Endodermal cell (in vitro differentiated cells): ENCODE data around the gene DROSHA. TPM values are rescaled to one million over a fixed set of nuclear protein-coding genes. Genes with fewer than 3 reads are reported as not detected.

Experiments used
- DNase-seq: peaks from one replicate; pipeline ENCODE4 v3.0.0-alpha.2; 2017
- H3K27ac ChIP-seq: 2 replicates; pipeline ENCODE4 v1.5.1; 2013; ENCODE audit warnings: mild to moderate bottlenecking, low read depth, low read length, moderate library complexity
- H3K27me3 ChIP-seq: 2 replicates; pipeline ENCODE4 v1.6.1; 2013; ENCODE audit warnings: mild to moderate bottlenecking, low read length, moderate library complexity; ENCODE audit not compliant: insufficient read depth, control insufficient read depth, poor library complexity, severe bottlenecking
- H3K36me3 ChIP-seq: 2 replicates; pipeline ENCODE4 v1.7.0; 2013; ENCODE audit warnings: mild to moderate bottlenecking, low read length, moderate library complexity; ENCODE audit not compliant: control insufficient read depth, insufficient read depth
- H3K4me1 ChIP-seq: one replicate; pipeline ENCODE4 v1.7.0; 2013; ENCODE audit warnings: low read length; ENCODE audit not compliant: control insufficient read depth, insufficient read depth
- H3K4me3 ChIP-seq: 2 replicates; pipeline ENCODE4 v1.5.1; 2013; ENCODE audit warnings: mild to moderate bottlenecking, low read length, moderate library complexity
- H3K9ac ChIP-seq: 2 replicates; pipeline ENCODE4 v1.6.1; 2013; ENCODE audit warnings: mild to moderate bottlenecking, low read length, moderate library complexity; ENCODE audit not compliant: poor library complexity, severe bottlenecking; ENCODE audit errors: extremely low read depth
- H3K9me3 ChIP-seq: 2 replicates; pipeline ENCODE4 v1.6.1; 2013; ENCODE audit warnings: mild to moderate bottlenecking, low read length, moderate library complexity; ENCODE audit not compliant: control insufficient read depth
- H3K27ac Mint-ChIP-seq: 2 replicates; pipeline ENCODE4 v1.8.0; 2020; ENCODE audit warnings: mixed read lengths
- H3K27me3 Mint-ChIP-seq: 2 replicates; pipeline ENCODE4 v1.8.0; 2021; ENCODE audit warnings: mild to moderate bottlenecking, mixed read lengths; ENCODE audit not compliant: insufficient read depth
- H3K36me3 Mint-ChIP-seq: 2 replicates; pipeline ENCODE4 v1.8.0; 2020; ENCODE audit warnings: low read depth, mixed read lengths
- H3K4me1 Mint-ChIP-seq: 2 replicates; pipeline ENCODE4 v1.8.0; 2020; ENCODE audit warnings: mixed read lengths
- H3K4me3 Mint-ChIP-seq: 2 replicates; pipeline ENCODE4 v1.8.0; 2020; ENCODE audit warnings: mild to moderate bottlenecking, moderate library complexity, mixed read lengths
- H3K9me3 Mint-ChIP-seq: 2 replicates; pipeline ENCODE4 v1.8.0; 2020; ENCODE audit warnings: mild to moderate bottlenecking, mixed read lengths
- CTCF ChIP-seq: fragments of 200-600 bp; sonication (generic); conservative IDR thresholded peaks from 2 replicates; pipeline ENCODE4 v1.5.0; 2021; ENCODE audit warnings: antibody characterized with exemption, mild to moderate bottlenecking
- WGBS, 2 experiments: methylation state at CpG; one replicate each; pipeline versions ENCODE4 v1.1.5 to v1.1.7; 2013; ENCODE audit warnings: missing lambda C conversion rate in 2 of 2, mixed read lengths in 1 of 2; ENCODE audit not compliant: insufficient coverage in 1 of 2, insufficient read length in 1 of 2; 5-methylcytosine and 5-hydroxymethylcytosine counted together
- total RNA-seq, 2 donors: library from RNA; stranded (reverse); fragmentation: NEBNext Ultra II Directional in 1 of 2; extraction: Animal tissue kit (Norgen Biotek cat#: 25700) in 1 of 2; gene quantifications; 2 replicates in 1 of 2; 3 replicates in 1 of 2; pipeline ENCODE4 v1.2.1, GENCODE V29; 2021

The DROSHA gene
- total RNA-seq, 2 donors from 2014 or later = 116 to 132 TPM

DNA sequence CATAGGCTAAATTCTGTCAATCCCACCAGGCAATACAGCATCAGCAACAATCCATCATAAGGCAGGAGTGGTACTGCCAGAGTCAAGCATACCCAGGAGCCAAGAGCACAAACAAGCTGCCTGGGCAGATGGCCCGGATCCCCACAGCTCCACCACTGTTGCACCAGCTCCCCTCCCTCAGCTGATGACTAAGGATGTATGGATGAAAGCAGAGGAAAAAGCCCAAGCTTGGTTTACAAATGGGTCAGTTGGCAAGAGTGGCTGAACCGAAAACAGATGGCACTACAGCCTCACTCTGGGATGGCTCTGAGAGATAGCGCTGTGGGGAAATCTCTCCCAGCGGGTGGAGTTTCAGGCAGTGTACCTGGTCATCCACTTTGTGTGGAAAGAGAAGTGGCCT, 29.4 kb downstream of the DROSHA start:
- Mint-ChIP-seq H3K27ac (no peak overlapping the region), H3K27me3 (no peaks in the 10 kb centered on the region), H3K4me3 (no peak overlapping the region), H3K9me3 (no peaks in the 10 kb centered on the region), H3K4me1 (no peaks in the 10 kb centered on the region), H3K36me3 (peaks cover 83% of the 10 kb centered on the region)
- Histone ChIP-seq H3K9ac (no peak overlapping the region), H3K27me3 (no peaks in the 10 kb centered on the region), H3K36me3 (peaks cover 86% of the 10 kb centered on the region), H3K4me1 (no peaks in the 10 kb centered on the region), H3K27ac (no peak overlapping the region), H3K4me3 (no peak overlapping the region), H3K9me3 (no peaks in the 10 kb centered on the region)
- 97 to 98% methylated on average over 4 of the region's 4 CpGs for WGBS, 2 experiments
- DNase-seq = no peak
- TF ChIP-seq CTCF = no peak

DNA sequence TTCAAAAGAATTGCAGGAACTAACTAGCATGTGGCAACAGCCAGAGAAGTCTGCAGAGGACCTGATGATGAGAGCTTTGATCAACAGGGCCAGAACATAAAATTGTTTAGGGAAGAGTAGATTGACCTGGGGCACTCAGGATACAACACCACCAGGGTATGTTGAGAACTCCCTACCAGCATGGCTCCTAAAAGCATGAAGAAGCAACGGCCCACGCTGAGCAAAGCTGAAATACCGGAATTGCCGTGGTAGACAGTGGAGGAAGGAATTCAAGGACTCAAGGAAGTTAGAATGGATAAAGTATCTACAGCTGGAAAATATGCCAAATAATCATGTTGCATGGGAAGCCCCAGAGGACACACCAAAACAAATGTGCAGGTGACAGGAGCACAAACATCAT, 31.6 kb downstream of the DROSHA start:
- no peak overlapping the region for H3K4me3 Mint-ChIP-seq
- no peaks in the 10 kb centered on the region for H3K9me3 Mint-ChIP-seq
- H3K27me3 Mint-ChIP-seq = no peaks in the 10 kb centered on the region
- no peaks in the 10 kb centered on the region for H3K4me1 Mint-ChIP-seq
- no peaks in the 10 kb centered on the region for H3K9me3 ChIP-seq
- no peak for DNase-seq
- H3K27ac ChIP-seq = no peak overlapping the region
- no peak overlapping the region for H3K9ac ChIP-seq
- H3K4me3 ChIP-seq = no peak overlapping the region
- H3K4me1 ChIP-seq = no peaks in the 10 kb centered on the region
- peaks cover 89% of the 10 kb centered on the region for H3K36me3 Mint-ChIP-seq
- no peaks in the 10 kb centered on the region for H3K27me3 ChIP-seq
- H3K27ac Mint-ChIP-seq = no peak overlapping the region
- WGBS, 2 experiments = 96 to 100% methylated on average over 4 of the region's 4 CpGs
- H3K36me3 ChIP-seq = peaks cover 98% of the 10 kb centered on the region
- TF ChIP-seq CTCF = no peak

DNA sequence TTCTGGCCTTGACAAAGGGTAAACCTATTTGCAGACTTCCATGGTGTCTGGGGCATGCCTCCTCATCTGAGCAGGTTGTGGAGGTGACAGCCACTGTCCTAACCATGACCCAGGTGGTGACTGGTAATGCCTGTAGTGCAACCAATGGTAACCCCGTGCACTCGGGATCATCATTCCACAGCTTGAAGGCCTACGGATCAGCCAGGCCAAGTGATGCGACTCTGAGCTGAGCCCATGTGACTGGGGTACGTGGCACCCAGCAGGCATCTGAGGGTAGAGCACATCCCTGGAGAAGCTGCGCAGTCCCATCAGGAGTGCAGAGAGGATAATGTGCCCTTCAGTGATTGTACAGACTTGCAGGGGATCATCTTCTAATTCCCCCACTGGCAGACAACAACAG, 35.0 kb downstream of the DROSHA start:
- peaks cover 15% of the 10 kb centered on the region for H3K4me1 Mint-ChIP-seq
- H3K27me3 ChIP-seq = no peaks in the 10 kb centered on the region
- no peak overlapping the region for H3K27ac Mint-ChIP-seq
- H3K27ac ChIP-seq = no peak overlapping the region
- H3K9me3 ChIP-seq = no peaks in the 10 kb centered on the region
- no peak overlapping the region for H3K4me3 ChIP-seq
- no peak overlapping the region for H3K9ac ChIP-seq
- H3K36me3 Mint-ChIP-seq = peaks cover 75% of the 10 kb centered on the region
- no peaks in the 10 kb centered on the region for H3K9me3 Mint-ChIP-seq
- no peak for TF ChIP-seq CTCF
- H3K4me1 ChIP-seq = no peaks in the 10 kb centered on the region
- no peak overlapping the region for H3K4me3 Mint-ChIP-seq
- peaks cover 95% of the 10 kb centered on the region for H3K36me3 ChIP-seq
- no peak for DNase-seq
- H3K27me3 Mint-ChIP-seq = no peaks in the 10 kb centered on the region
- WGBS, 2 experiments = 94 to 96% methylated on average over 3 to 6 of the region's 6 CpGs
